Measurements from ENCODE around the gene ABLIM3.

ABLIM3 gene

DNA sequence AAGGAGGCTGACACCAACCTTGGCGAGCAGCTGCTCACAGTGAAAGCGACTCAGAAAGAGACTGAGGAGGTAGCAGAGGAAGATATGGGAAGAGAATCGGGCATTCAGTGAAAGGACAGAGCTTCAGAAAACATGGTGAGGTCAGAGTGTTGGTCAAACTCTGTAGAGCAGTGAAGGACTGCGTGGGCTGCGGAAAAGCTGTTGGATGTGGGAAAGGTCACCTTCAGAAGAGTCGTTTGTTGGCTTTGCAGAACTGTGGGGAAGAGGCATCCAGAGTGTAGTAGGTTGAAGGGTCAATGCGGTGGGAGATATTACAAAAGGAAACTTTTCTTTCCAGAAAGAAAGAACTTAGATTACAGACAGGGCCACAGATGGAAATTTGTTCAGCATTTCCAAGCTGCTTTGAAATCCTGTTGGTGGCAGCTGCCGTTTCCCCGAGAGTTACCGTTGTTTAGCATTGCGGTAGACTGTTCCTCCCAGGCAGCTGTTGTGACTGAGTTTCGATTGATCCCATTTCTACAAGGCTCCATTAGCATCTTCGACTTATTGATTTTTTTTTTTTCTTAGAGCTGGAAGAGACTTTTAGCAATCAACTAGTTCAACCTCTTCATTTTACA lies 72.1 kb downstream of the ABLIM3 start:
- TF ChIP-seq, protein P1, sequence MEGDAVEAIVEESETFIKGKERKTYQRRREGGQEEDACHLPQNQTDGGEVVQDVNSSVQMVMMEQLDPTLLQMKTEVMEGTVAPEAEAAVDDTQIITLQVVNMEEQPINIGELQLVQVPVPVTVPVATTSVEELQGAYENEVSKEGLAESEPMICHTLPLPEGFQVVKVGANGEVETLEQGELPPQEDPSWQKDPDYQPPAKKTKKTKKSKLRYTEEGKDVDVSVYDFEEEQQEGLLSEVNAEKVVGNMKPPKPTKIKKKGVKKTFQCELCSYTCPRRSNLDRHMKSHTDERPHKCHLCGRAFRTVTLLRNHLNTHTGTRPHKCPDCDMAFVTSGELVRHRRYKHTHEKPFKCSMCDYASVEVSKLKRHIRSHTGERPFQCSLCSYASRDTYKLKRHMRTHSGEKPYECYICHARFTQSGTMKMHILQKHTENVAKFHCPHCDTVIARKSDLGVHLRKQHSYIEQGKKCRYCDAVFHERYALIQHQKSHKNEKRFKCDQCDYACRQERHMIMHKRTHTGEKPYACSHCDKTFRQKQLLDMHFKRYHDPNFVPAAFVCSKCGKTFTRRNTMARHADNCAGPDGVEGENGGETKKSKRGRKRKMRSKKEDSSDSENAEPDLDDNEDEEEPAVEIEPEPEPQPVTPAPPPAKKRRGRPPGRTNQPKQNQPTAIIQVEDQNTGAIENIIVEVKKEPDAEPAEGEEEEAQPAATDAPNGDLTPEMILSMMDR (IDR thresholded peaks at IDR 0.05; ENCODE audit: insufficient read depth, low read length, missing control alignments): no peak
- no peak for DNase-seq (ENCODE audit: low read depth, low spot score)
- CTCF ChIA-PET: interaction anchor here (0.6 to 5.5 kb wide), 8 partner anchors 10 to 142 kb away, joined by 3 to 41 read pairs (median 6); partner anchors contain the start of gene ABLIM3
- H3K4me3 ChIP-seq (ENCODE audit: low read depth, low read length): no peak overlapping the region
- POLR2A ChIA-PET: no interaction called here

DNA sequence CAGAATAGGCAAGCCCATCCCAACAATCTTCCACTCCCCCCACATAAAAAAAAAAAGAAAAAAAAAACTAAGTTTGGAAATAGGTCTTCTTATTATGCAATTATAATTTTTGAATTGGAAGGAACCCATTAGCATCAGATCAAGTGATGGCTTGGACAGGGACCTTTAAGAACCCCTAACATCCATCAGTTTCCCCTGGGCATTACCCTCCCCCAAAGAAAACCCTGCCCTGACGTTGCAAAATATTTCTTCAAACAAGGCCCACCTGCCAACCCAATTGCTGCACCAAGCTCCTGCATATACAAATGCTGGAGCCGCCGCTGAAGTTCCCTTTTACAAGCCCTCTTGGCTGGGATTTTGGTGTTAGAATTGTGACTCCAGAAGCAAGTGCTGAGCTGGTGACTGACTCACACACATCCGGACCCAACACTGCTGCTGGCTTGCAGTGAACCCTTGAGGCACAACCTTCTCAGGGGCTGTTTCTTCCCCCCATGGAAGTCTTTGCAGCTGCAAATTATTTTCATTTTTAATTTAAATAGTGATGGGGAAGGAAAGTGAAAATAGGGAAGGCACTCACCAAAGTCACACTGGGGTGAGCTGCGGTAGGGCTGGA lies 74.3 kb downstream of the ABLIM3 start:
- H3K4me3 ChIP-seq (ENCODE audit: low read depth, low read length): no peak overlapping the region
- TF ChIP-seq, protein P1 (IDR thresholded peaks at IDR 0.05; ENCODE audit: insufficient read depth, low read length, missing control alignments): no peak
- no peak for DNase-seq (ENCODE audit: low read depth, low spot score)
- POLR2A ChIA-PET: interaction anchor here (0.6 kb wide), 1 partner anchor 172 kb away, joined by 3 read pairs; no protein-coding TSS in a partner anchor
- CTCF ChIA-PET: interaction anchor here (1.1 to 5.5 kb wide), 5 partner anchors 14 to 101 kb away, joined by 3 to 41 read pairs (median 14); partner anchors contain the start of gene ABLIM3

DNA sequence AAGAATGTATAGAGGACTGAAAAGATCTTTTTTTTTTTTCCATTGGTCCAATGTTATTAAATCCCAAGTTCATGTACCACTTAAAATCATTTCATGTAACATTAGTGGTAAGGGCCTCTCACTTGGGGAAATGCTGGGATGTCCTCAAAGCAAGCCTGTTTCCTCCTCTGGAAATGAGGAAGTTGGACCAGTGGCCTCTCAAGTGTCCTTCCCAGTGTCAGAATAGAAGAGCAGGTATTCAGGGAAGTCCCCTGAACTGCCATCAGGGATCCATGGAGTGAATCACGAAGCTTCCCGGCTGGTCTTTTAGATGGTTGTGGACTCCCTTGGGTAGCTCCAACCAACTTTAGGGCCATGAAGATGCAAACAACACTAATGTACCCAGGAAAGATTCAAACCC lies 75.2 kb downstream of the ABLIM3 start:
- TF ChIP-seq, protein P1 (IDR thresholded peaks at IDR 0.05; ENCODE audit: insufficient read depth, low read length, missing control alignments): no peak
- POLR2A ChIA-PET: no interaction called here
- no peak for DNase-seq (ENCODE audit: low read depth, low spot score)
- H3K4me3 ChIP-seq (ENCODE audit: low read depth, low read length): no peak overlapping the region
- CTCF ChIA-PET: interaction anchor here (1.3 to 4.0 kb wide), 3 partner anchors 13 to 91 kb away, joined by 3 to 22 read pairs (median 14); no protein-coding TSS in a partner anchor

DNA sequence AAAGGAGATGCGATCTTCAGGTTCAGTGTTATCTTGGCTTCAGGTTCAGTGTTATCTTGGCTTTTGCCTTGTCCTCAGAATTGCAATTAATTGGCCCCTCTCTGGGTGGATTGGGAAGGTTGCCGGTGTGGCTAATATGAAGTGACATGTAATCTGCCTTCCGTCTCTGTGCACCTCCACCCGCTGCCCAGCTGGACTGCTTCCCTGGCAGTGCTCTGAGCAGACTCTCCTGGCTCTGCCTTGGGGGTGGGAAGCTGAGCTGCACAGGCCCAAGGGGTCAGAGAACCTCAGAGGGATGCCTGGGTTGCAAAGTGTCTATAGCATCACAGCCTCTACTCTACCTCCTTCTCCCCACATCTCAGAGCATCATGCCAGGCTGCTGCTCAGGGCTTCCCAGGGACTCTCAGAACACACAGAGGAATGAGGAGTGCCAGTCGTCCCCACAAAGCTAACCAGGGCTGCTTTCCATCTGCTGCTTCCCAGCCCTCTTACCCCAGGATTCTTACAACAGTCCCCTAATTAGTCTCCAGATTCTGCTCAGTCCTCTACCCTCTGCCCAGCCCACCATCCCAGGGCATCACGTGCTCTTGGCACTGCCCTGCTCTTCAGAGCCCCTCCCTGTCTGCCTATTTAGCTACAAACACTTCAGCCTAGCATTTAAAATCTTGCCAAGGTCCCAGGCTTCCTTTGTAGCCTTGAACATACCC lies 76.0 kb downstream of the ABLIM3 start:
- ChIA-PET POLR2A (no interaction called here), CTCF (interaction anchor here (1.2 to 4.0 kb wide), 4 partner anchors 12 to 76 kb away, joined by 3 to 22 read pairs (median 6); partner anchors contain the start of gene ABLIM3)
- H3K4me3 ChIP-seq (ENCODE audit: low read depth, low read length): no peak overlapping the region

GRCh38 chr5:149217803-149218155 lies 76.5 kb downstream of the ABLIM3 start:
- H3K4me3 ChIP-seq (ENCODE audit: low read depth, low read length): no peak overlapping the region
- TF ChIP-seq, protein P1 (IDR thresholded peaks at IDR 0.05; ENCODE audit: insufficient read depth, low read length, missing control alignments): no peak
- CTCF ChIA-PET: interaction anchor here (1.2 to 4.0 kb wide), 4 partner anchors 12 to 77 kb away, joined by 3 to 22 read pairs (median 6); partner anchors contain the start of gene ABLIM3
- POLR2A ChIA-PET: no interaction called here
- no peak for DNase-seq (ENCODE audit: low read depth, low spot score)

More for the DNA sequence above, 76.0 kb downstream of the ABLIM3 start:
- DNase-seq (ENCODE audit: low read depth, low spot score): no peak
- TF ChIP-seq, protein P1 (IDR thresholded peaks at IDR 0.05; ENCODE audit: insufficient read depth, low read length, missing control alignments): no peak

DNA sequence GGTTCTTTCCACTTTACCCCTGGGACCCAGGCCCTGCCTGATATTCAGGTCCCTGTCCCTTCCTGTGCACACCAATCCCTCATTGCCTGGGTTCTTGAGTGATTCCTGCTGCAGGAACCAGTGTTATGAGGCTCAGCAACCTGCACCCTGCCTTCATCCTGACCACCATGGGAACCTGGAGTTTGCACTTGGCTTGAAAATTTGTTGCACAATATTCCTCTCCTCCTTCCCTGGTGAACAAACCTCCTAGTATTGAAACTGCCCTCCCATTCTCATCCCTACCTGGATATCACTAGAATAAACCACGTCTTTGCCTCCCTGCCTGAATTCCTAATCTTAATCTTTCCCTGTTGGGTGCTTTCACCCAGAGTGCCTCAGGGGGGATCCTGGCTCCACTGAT lies 78.3 kb downstream of the ABLIM3 start:
- CTCF ChIA-PET: interaction anchor here (4.0 to 6.1 kb wide), 2 partner anchors 10 to 88 kb away, joined by 22 to 36 read pairs; no protein-coding TSS in a partner anchor
- TF ChIP-seq, protein P1 (IDR thresholded peaks at IDR 0.05; ENCODE audit: insufficient read depth, low read length, missing control alignments): no peak
- POLR2A ChIA-PET: no interaction called here
- H3K4me3 ChIP-seq (ENCODE audit: low read depth, low read length): no peak overlapping the region
- DNase-seq (ENCODE audit: low read depth, low spot score): no peak

Data from AG04449 (cell line).